Cerebellar nuclear complex (tissue), 1 donor: ENCODE data around the gene PPP1R3G.

ENCODE experiments used
- DNase-seq, 2 experiments: peaks; one replicate each; lab custom pipeline; 2025; lab: John Stamatoyannopoulos, UW

Gene PPP1R3G

GRCh38 chr6:5094327-5094726 is 9.2 kb downstream of the PPP1R3G start:
- DNase-seq = no peak

GRCh38 chr6:5095236-5095635 is 10.1 kb downstream of the PPP1R3G start:
- no peak for DNase-seq

GRCh38 chr6:5096482-5096881 is 11.3 kb downstream of the PPP1R3G start:
- no peak for DNase-seq

GRCh38 chr6:5098501-5099270 is 13.5 kb downstream of the PPP1R3G start:
- DNase-seq = no peak

- no peak for DNase-seq
Observed at GRCh38 chr6:5099537-5099936, 14.4 kb downstream of the PPP1R3G start.

- DNase-seq = no peak
Observed at GRCh38 chr6:5100806-5101205, 15.7 kb downstream of the PPP1R3G start.

GRCh38 chr6:5102267-5102970 is 17.3 kb downstream of the PPP1R3G start:
- DNase-seq = no peak

- no peak for DNase-seq
Observed at GRCh38 chr6:5103250-5103649, 18.1 kb downstream of the PPP1R3G start.

- DNase-seq = no peak
Observed at GRCh38 chr6:5104667-5105066, 19.5 kb downstream of the PPP1R3G start.

- no peak for DNase-seq
Observed at GRCh38 chr6:5105146-5105545, 20.0 kb downstream of the PPP1R3G start.

- DNase-seq = no peak
Observed at GRCh38 chr6:5107341-5107740, 22.2 kb downstream of the PPP1R3G start.

GRCh38 chr6:5108068-5108467 is 22.9 kb downstream of the PPP1R3G start:
- DNase-seq = no peak

GRCh38 chr6:5108536-5109150 is 23.5 kb downstream of the PPP1R3G start:
- DNase-seq = no peak

- no peak for DNase-seq
Observed at GRCh38 chr6:5109436-5109835, 24.3 kb downstream of the PPP1R3G start.

GRCh38 chr6:5110246-5110645 is 25.1 kb downstream of the PPP1R3G start:
- DNase-seq = no peak

GRCh38 chr6:5111626-5112025 is 26.5 kb downstream of the PPP1R3G start:
- no peak for DNase-seq

GRCh38 chr6:5112066-5112799 is 27.1 kb downstream of the PPP1R3G start:
- no peak for DNase-seq

- DNase-seq = no peak
Observed at GRCh38 chr6:5113096-5113495, 28.0 kb downstream of the PPP1R3G start.

- DNase-seq = no peak
Observed at GRCh38 chr6:5115168-5115567, 30.0 kb downstream of the PPP1R3G start.

- no peak for DNase-seq
Observed at GRCh38 chr6:5116243-5116991, 31.3 kb downstream of the PPP1R3G start.

GRCh38 chr6:5119090-5119951 is 34.2 kb downstream of the PPP1R3G start:
- DNase-seq = no peak
